H1 (cell line): ENCODE data around the gene COMMD2. TPM values are rescaled to one million over a fixed set of nuclear protein-coding genes. Genes with fewer than 3 reads are reported as not detected.

Experiments used
- ASH2L ChIP-seq: fragments of 200-600, 300-600 bp; sonication (generic); IDR thresholded peaks from one replicate; pipeline ENCODE4 v1.7.1; 2017; ENCODE audit warnings: low read length
- BCL11A ChIP-seq, 2 experiments: IDR thresholded peaks; one replicate each; pipeline ENCODE4 v1.6.1; 2011; ENCODE audit warnings: low read depth in 2 of 2, low read length in 2 of 2, mild to moderate bottlenecking in 2 of 2
- CBX5 ChIP-seq: fragments of 300-800, 300-1000 bp; sonication (generic); IDR thresholded peaks from 2 replicates; pipeline ENCODE4 v1.7.1; 2016; ENCODE audit warnings: antibody characterized with exemption, low read length, low read depth
- JUND ChIP-seq: IDR thresholded peaks from 2 replicates; pipeline ENCODE4 v1.6.1; 2011; ENCODE audit warnings: mild to moderate bottlenecking, improper control_type of control experiment, low read length
- KDM5A ChIP-seq: fragments of 200-600 bp; IDR thresholded peaks from 2 replicates; pipeline ENCODE4 v1.7.1; 2012; ENCODE audit warnings: mild to moderate bottlenecking, low read length, inconsistent platforms, mixed read lengths
- SIN3A ChIP-seq, 2 experiments: IDR thresholded peaks in 1 of 2; conservative IDR thresholded peaks in 1 of 2; 2 replicates each; pipeline ENCODE4 v1.6.1; 2011 to 2012; ENCODE audit warnings: low read length in 2 of 2, improper control_type of control experiment in 1 of 2, low read depth in 1 of 2, mild to moderate bottlenecking in 1 of 2
- SP2 ChIP-seq: IDR thresholded peaks from 2 replicates; pipeline ENCODE4 v1.6.1; 2012; ENCODE audit warnings: mild to moderate bottlenecking, low read length, inconsistent platforms
- TAF1 ChIP-seq: IDR thresholded peaks from 2 replicates; pipeline ENCODE4 v1.6.1; 2011; ENCODE audit warnings: mild to moderate bottlenecking, low read depth, low read length
- polyA plus RNA-seq, 7 experiments: library from polyadenylated mRNA; depleted of rRNA in 3 of 7; stranded (reverse) in 5 of 7; unstranded in 2 of 7; fragments of >200 nt in 5 of 7; fragments of 200-250 nt in 2 of 7; gene quantifications; 1 replicate in 5 of 7; 2 replicates in 1 of 7; 4 replicates in 1 of 7; pipeline versions ENCODE4 v1.2.1 to v1.2.3, GENCODE V29; 2011 to 2013; ENCODE audit warnings: missing spikeins in 2 of 7, mixed read lengths in 2 of 7
- total RNA-seq: library from RNA; stranded (reverse); fragmentation: NEBNext Ultra II Directional; extraction: Animal tissue kit (Norgen Biotek cat#: 25700); gene quantifications from 2 replicates; pipeline ENCODE4 v1.2.1, GENCODE V29; 2021

Gene COMMD2
- total and polyA plus RNA-seq, 2 of the 8 experiments (the other 6 are each of a cell fraction or from before 2014, with no cell fraction given), result 20.2 to 57.2 TPM

- TF ChIP-seq KDM5A, result no peak
- no peak for TF ChIP-seq SIN3A (conservative IDR thresholded peaks at IDR 0.05 in 1 of 2, IDR thresholded peaks at IDR 0.05 in 1 of 2; ENCODE audit: low read depth in 1 of 2, low read length in 2 of 2)
- TF ChIP-seq ASH2L, result no peak
- no peak for TF ChIP-seq TAF1
- no peak for TF ChIP-seq CBX5
- TF ChIP-seq JUND, result no peak
- no peak for TF ChIP-seq SP2
- TF ChIP-seq BCL11A (IDR thresholded peaks at IDR 0.05; ENCODE audit: low read depth in 2 of 2, low read length in 2 of 2), result no peak
These were observed 23.9 kb upstream of the COMMD2 start (continued) for GRCh38 chr3:149776170-149776569.
